Measurements from ENCODE around the gene ZFP36.

GRCh38 chr19:39380521-39381502 lies 25.8 kb upstream of the ZFP36 start:
- TF ChIP-seq CTCF (IDR thresholded peaks at IDR 0.05) (no peak), TCF7L2 (IDR thresholded peaks at IDR 0.05; ENCODE audit: low read depth, low read length) (no peak), REST (IDR thresholded peaks at IDR 0.05; ENCODE audit: insufficient read depth in 1 of 2, low read depth in 2 of 2, low read length in 1 of 2) (no peak), POLR2AphosphoS5 (IDR thresholded peaks at IDR 0.05; ENCODE audit: low read depth, low read length) (no peak)
